ENCODE measurements around the gene UBAC2.

Gene UBAC2

GRCh38 chr13:99315186-99315585 lies 114.5 kb downstream of the UBAC2 start:
- no peak for DNase-seq

- no peak for DNase-seq
These were observed 115.6 kb downstream of the UBAC2 start for GRCh38 chr13:99316224-99316623.

GRCh38 chr13:99316657-99317256 lies 116.1 kb downstream of the UBAC2 start:
- DNase-seq, result no peak

- peak; percentile 62 for DNase-seq
These were observed 120.2 kb downstream of the UBAC2 start for GRCh38 chr13:99320693-99321481.

- no peak for DNase-seq
These were observed 121.1 kb downstream of the UBAC2 start for GRCh38 chr13:99321709-99322108.

GRCh38 chr13:99322297-99323103 lies 121.8 kb downstream of the UBAC2 start:
- no peak for DNase-seq

GRCh38 chr13:99323488-99323887 lies 122.8 kb downstream of the UBAC2 start:
- no peak for DNase-seq

GRCh38 chr13:99326012-99326411 lies 125.4 kb downstream of the UBAC2 start:
- DNase-seq, result no peak

- DNase-seq, result no peak
These were observed 126.5 kb downstream of the UBAC2 start for GRCh38 chr13:99327126-99327525.

- DNase-seq, result no peak
These were observed 127.1 kb downstream of the UBAC2 start for GRCh38 chr13:99327761-99328160.

- DNase-seq, result no peak
These were observed 128.8 kb downstream of the UBAC2 start for GRCh38 chr13:99329477-99329876.

GRCh38 chr13:99330942-99331341 lies 130.3 kb downstream of the UBAC2 start:
- no peak for DNase-seq

- DNase-seq, result no peak
These were observed 131.2 kb downstream of the UBAC2 start for GRCh38 chr13:99331881-99332293.

GRCh38 chr13:99332456-99332855 lies 131.8 kb downstream of the UBAC2 start:
- no peak for DNase-seq

GRCh38 chr13:99334221-99334620 lies 133.6 kb downstream of the UBAC2 start:
- no peak for DNase-seq

- DNase-seq, result no peak
These were observed 134.4 kb downstream of the UBAC2 start for GRCh38 chr13:99335087-99335486.

- peak; percentile 14 for DNase-seq
These were observed 134.9 kb downstream of the UBAC2 start for GRCh38 chr13:99335603-99336002.

- DNase-seq, result no peak
These were observed 138.6 kb downstream of the UBAC2 start for GRCh38 chr13:99339230-99339721.

- DNase-seq, result no peak
These were observed 139.2 kb downstream of the UBAC2 start for GRCh38 chr13:99339736-99340397.

GRCh38 chr13:99340638-99341037 lies 140.0 kb downstream of the UBAC2 start:
- no peak for DNase-seq

- DNase-seq, result no peak
These were observed 141.5 kb downstream of the UBAC2 start for GRCh38 chr13:99341969-99342722.

GRCh38 chr13:99342723-99343315 lies 142.2 kb downstream of the UBAC2 start:
- no peak for DNase-seq

All from eye (tissue), 1 donor.